ENCODE results near the gene SGPL1. TPM values are rescaled to one million over a fixed set of nuclear protein-coding genes. Genes with fewer than 3 reads are reported as not detected.
"Not testable (repeated sequence)": the region's sequence is repeated elsewhere in the genome, so short reads cannot be mapped to it uniquely, and the experiment has no call there.

Gene SGPL1
- polyA plus RNA-seq, 1 donor (not counting 4 experiments of a cell fraction or from before 2014, with no cell fraction given): 31.4 TPM

DNA sequence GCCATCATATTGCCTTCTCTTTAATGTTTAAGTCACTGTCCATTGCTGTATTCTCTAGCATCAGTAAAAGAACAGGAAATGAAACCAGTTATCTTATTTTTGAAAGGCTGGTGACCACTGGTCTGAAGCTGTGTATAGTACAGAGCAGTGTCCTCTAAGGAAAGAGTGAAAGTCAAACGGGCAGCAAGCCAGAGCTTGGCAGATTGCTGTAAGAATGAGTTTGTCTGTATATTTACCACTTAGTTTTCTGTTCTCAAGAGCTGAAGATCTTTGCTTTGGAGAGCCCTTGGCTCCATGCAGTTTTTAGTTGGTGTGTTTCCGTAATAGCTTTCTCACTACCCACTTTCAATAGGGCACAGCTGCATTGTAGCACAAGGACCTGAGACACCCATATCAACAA is 40.7 kb downstream of the SGPL1 start:
- Histone ChIP-seq H3K4me2 (ENCODE audit: control insufficient read depth, extremely low read depth, insufficient read depth, low read depth, low read length) (no peak overlapping the region), H3K9ac (ENCODE audit: control insufficient read depth, extremely low read depth, insufficient read depth, low read length) (no peak overlapping the region), H2AFZ (ENCODE audit: control insufficient read depth, low read length) (no peak overlapping the region), H3K36me3 (ENCODE audit: control insufficient read depth in 2 of 2, extremely low read depth in 1 of 2, insufficient read depth in 2 of 2, low read length in 2 of 2) (peaks cover 18 to 21% of the 10 kb centered on the region in 2 experiments), H3K27ac (ENCODE audit: control insufficient read depth, insufficient read depth, low read length) (no peak overlapping the region), H4K20me1 (ENCODE audit: control insufficient read depth, extremely low read depth, insufficient read depth, low read length) (no peaks in the 10 kb centered on the region), H3K9me3 (ENCODE audit: control insufficient read depth, low read depth, low read length) (no peaks in the 10 kb centered on the region), H3K9me1 (ENCODE audit: control insufficient read depth, extremely low read depth, insufficient read depth, low read length) (no peaks in the 10 kb centered on the region), H3K27me3 (ENCODE audit: control insufficient read depth, extremely low read depth, insufficient read depth, low read length) (no peaks in the 10 kb centered on the region), H3K79me2 (ENCODE audit: control insufficient read depth, insufficient read depth, low read length) (no peaks in the 10 kb centered on the region), H3K4me3 (ENCODE audit: control insufficient read depth in 2 of 3, extremely low read depth in 1 of 3, insufficient read depth in 2 of 3, low read depth in 1 of 3, low read length in 3 of 3) (no peak overlapping the region), H3K4me1 (ENCODE audit: control insufficient read depth, extremely low read depth, insufficient read depth, low read length) (peaks cover 8% of the 10 kb centered on the region)
- dilution Hi-C loops (cut with MboI; ENCODE audit: extremely low pct_ligation_motif_present, low sequenced_read_pairs): no loop called here
- DNase-seq (ENCODE audit: low read depth, low spot score) (no peak), FAIRE-seq (no peak)
- TF ChIP-seq EZH2 (IDR thresholded peaks at IDR 0.05; ENCODE audit: low read length): no peak
- TF ChIP-seq, protein P1, sequence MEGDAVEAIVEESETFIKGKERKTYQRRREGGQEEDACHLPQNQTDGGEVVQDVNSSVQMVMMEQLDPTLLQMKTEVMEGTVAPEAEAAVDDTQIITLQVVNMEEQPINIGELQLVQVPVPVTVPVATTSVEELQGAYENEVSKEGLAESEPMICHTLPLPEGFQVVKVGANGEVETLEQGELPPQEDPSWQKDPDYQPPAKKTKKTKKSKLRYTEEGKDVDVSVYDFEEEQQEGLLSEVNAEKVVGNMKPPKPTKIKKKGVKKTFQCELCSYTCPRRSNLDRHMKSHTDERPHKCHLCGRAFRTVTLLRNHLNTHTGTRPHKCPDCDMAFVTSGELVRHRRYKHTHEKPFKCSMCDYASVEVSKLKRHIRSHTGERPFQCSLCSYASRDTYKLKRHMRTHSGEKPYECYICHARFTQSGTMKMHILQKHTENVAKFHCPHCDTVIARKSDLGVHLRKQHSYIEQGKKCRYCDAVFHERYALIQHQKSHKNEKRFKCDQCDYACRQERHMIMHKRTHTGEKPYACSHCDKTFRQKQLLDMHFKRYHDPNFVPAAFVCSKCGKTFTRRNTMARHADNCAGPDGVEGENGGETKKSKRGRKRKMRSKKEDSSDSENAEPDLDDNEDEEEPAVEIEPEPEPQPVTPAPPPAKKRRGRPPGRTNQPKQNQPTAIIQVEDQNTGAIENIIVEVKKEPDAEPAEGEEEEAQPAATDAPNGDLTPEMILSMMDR (optimal IDR thresholded peaks at IDR 0.05 in 1 of 3, IDR thresholded peaks at IDR 0.05 in 1 of 3, conservative IDR thresholded peaks at IDR 0.05 in 1 of 3; ENCODE audit: extremely low read depth in 1 of 3, insufficient read depth in 2 of 3, low read length in 3 of 3): no peak

DNA sequence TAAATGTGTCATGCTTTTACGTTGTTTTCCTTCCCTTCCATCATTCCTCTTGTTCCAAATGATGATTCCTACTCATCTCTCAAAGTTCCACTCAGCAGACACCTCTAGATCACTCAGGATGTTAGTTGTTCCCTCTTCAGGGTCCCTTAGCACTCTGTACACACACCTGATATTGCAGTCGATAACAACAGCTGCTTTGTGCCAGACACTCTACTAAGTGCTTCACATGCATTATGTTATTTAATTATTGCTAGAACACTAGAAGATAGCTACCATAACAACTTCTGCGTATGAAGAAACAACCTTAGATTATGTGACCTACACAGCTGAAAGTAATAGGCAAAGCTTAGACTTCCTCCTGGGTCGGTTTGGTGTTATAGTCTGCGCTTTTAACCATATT is 43.0 kb downstream of the SGPL1 start:
- H3K27ac ChIP-seq (ENCODE audit: control insufficient read depth, insufficient read depth, low read length): no peak overlapping the region
- no peaks in the 10 kb centered on the region for H3K4me1 ChIP-seq (ENCODE audit: control insufficient read depth, extremely low read depth, insufficient read depth, low read length)
- no peak overlapping the region for H2AFZ ChIP-seq (ENCODE audit: control insufficient read depth, low read length)
- H3K4me3 ChIP-seq (ENCODE audit: control insufficient read depth in 2 of 3, extremely low read depth in 1 of 3, insufficient read depth in 2 of 3, low read depth in 1 of 3, low read length in 3 of 3): no peak overlapping the region
- DNase-seq (ENCODE audit: low read depth, low spot score) (no peak), FAIRE-seq (no peak)
- H3K9ac ChIP-seq (ENCODE audit: control insufficient read depth, extremely low read depth, insufficient read depth, low read length): no peak overlapping the region
- H3K79me2 ChIP-seq (ENCODE audit: control insufficient read depth, insufficient read depth, low read length): no peaks in the 10 kb centered on the region
- TF ChIP-seq EZH2 (IDR thresholded peaks at IDR 0.05; ENCODE audit: low read length): no peak
- TF ChIP-seq, protein P1 (optimal IDR thresholded peaks at IDR 0.05 in 1 of 3, IDR thresholded peaks at IDR 0.05 in 1 of 3, conservative IDR thresholded peaks at IDR 0.05 in 1 of 3; ENCODE audit: extremely low read depth in 1 of 3, insufficient read depth in 2 of 3, low read length in 3 of 3): no peak
- H3K9me1 ChIP-seq (ENCODE audit: control insufficient read depth, extremely low read depth, insufficient read depth, low read length): no peaks in the 10 kb centered on the region
- H3K36me3 ChIP-seq (ENCODE audit: control insufficient read depth in 2 of 2, extremely low read depth in 1 of 2, insufficient read depth in 2 of 2, low read length in 2 of 2): peaks cover 14 to 20% of the 10 kb centered on the region in 2 experiments
- H3K27me3 ChIP-seq (ENCODE audit: control insufficient read depth, extremely low read depth, insufficient read depth, low read length): no peaks in the 10 kb centered on the region
- dilution Hi-C loops (cut with MboI; ENCODE audit: extremely low pct_ligation_motif_present, low sequenced_read_pairs): no loop called here
- H3K9me3 ChIP-seq (ENCODE audit: control insufficient read depth, low read depth, low read length): no peaks in the 10 kb centered on the region
- no peak overlapping the region for H3K4me2 ChIP-seq (ENCODE audit: control insufficient read depth, extremely low read depth, insufficient read depth, low read depth, low read length)
- no peaks in the 10 kb centered on the region for H4K20me1 ChIP-seq (ENCODE audit: control insufficient read depth, extremely low read depth, insufficient read depth, low read length)

DNA sequence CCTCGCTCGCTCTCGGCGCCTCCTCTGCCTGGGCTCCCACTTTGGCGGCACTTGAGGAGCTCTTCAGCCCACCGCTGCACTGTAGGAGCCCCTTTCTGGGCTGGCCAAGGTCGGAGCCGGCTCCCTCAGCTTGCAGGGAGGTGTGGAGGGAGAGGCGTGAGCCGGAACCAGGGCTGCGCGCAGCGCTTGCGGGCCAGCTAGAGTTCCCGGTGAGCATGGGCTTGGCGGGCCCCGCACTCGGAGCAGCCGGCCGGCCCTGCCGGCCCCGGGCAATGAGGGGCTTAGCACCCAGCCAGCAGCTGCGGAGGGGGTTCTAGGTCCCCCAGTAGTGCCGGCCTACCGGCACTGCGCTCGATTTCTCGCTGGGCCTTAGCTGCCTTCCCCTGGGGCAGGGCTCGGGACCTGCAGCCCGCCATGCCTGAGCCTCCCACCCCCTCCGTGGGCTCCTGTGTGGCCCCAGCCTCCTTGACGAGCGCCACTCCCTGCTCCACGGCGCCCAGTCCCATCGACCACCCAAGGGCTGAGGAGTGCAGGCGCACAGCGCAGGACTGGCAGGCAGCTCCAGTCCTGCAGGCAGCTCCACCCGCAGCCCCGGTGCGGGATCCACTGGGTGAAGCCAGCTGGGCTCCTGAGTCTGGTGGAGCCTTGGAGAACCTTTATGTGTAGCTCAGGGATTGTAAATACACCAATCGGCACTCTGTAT is 45.9 kb downstream of the SGPL1 start:
- H3K27me3 ChIP-seq (ENCODE audit: control insufficient read depth, extremely low read depth, insufficient read depth, low read length); DNase-seq (ENCODE audit: low read depth, low spot score); H3K4me2 ChIP-seq (ENCODE audit: control insufficient read depth, extremely low read depth, insufficient read depth, low read depth, low read length); H3K9me3 ChIP-seq (ENCODE audit: control insufficient read depth, low read depth, low read length); H3K9ac ChIP-seq (ENCODE audit: control insufficient read depth, extremely low read depth, insufficient read depth, low read length); H3K4me1 ChIP-seq (ENCODE audit: control insufficient read depth, extremely low read depth, insufficient read depth, low read length); H3K9me1 ChIP-seq (ENCODE audit: control insufficient read depth, extremely low read depth, insufficient read depth, low read length); H4K20me1 ChIP-seq (ENCODE audit: control insufficient read depth, extremely low read depth, insufficient read depth, low read length); dilution Hi-C loops (cut with MboI; ENCODE audit: extremely low pct_ligation_motif_present, low sequenced_read_pairs); H3K4me3 ChIP-seq (ENCODE audit: control insufficient read depth in 2 of 3, extremely low read depth in 1 of 3, insufficient read depth in 2 of 3, low read depth in 1 of 3, low read length in 3 of 3); H3K79me2 ChIP-seq (ENCODE audit: control insufficient read depth, insufficient read depth, low read length); H3K27ac ChIP-seq (ENCODE audit: control insufficient read depth, insufficient read depth, low read length); H2AFZ ChIP-seq (ENCODE audit: control insufficient read depth, low read length); FAIRE-seq: not testable (repeated sequence)
- peaks cover 8 to 23% of the 10 kb centered on the region in 2 experiments for H3K36me3 ChIP-seq (ENCODE audit: control insufficient read depth in 2 of 2, extremely low read depth in 1 of 2, insufficient read depth in 2 of 2, low read length in 2 of 2)
